OCI-LY3 (cell line): ENCODE data around the gene SEZ6L.

Experiments
- H2AFZ ChIP-seq: fragments of 200-600, 300-600 bp; shearing (Covaris generic); 2 replicates; pipeline ENCODE4 v1.6.0; 2014; ENCODE audit warnings: antibody characterized with exemption, low read depth, low read length
- H3K27ac ChIP-seq: fragments of 200-600, 300-600 bp; sonication (generic); 2 replicates; pipeline ENCODE4 v1.5.1; 2014; ENCODE audit warnings: mild to moderate bottlenecking, low read length, moderate library complexity, mixed read lengths
- H3K27me3 ChIP-seq: fragments of 200-600, 300-600 bp; sonication (generic); 2 replicates; pipeline ENCODE4 v1.6.1; 2014; ENCODE audit warnings: low read depth, low read length, mixed read lengths
- H3K36me3 ChIP-seq: fragments of 200-600, 300-600 bp; sonication (generic); replicated peaks from 2 replicates; pipeline ENCODE3; 2014; ENCODE audit warnings: low read depth, low read length, mixed read lengths
- H3K4me1 ChIP-seq: fragments of 300-600, 200-600 bp; sonication (generic); 2 replicates; pipeline ENCODE4 v1.6.1; 2014; ENCODE audit warnings: low read length, mixed read lengths
- H3K4me2 ChIP-seq: fragments of 200-600, 300-600 bp; sonication (generic); 2 replicates; pipeline ENCODE4 v1.6.1; 2014; ENCODE audit warnings: low read length, mixed read lengths
- H3K4me3 ChIP-seq: fragments of 300-600, 200-600 bp; sonication (generic); 2 replicates; pipeline ENCODE4 v1.5.1; 2014; ENCODE audit warnings: antibody characterized with exemption, mild to moderate bottlenecking, low read length, moderate library complexity
- H3K79me2 ChIP-seq: fragments of 300-600, 200-600 bp; shearing (Covaris generic); 2 replicates; pipeline ENCODE4 v1.6.1; 2014; ENCODE audit warnings: mild to moderate bottlenecking, low read length, mixed read lengths
- H3K9ac ChIP-seq: fragments of 300-600, 200-600 bp; shearing (Covaris generic); 2 replicates; pipeline ENCODE4 v1.6.0; 2014; ENCODE audit warnings: mild to moderate bottlenecking, low read length, moderate library complexity
- H3K9me3 ChIP-seq: fragments of 200-600, 300-600 bp; shearing (Covaris generic); 2 replicates; pipeline ENCODE4 v1.6.1; 2014; ENCODE audit warnings: low read length, mixed read lengths; ENCODE audit not compliant: insufficient read depth
- H4K20me1 ChIP-seq: fragments of 200-600, 300-600 bp; sonication (generic); 2 replicates; pipeline ENCODE4 v1.6.1; 2016; ENCODE audit warnings: low read length, mixed read lengths; ENCODE audit not compliant: insufficient read depth
- CTCF ChIP-seq: fragments of 200-600, 300-600 bp; sonication (generic); IDR thresholded peaks from 2 replicates; pipeline ENCODE4 v1.5.1; 2014; ENCODE audit warnings: antibody characterized with exemption, low read length, low read depth
- EZH2phosphoT487 ChIP-seq: fragments of 200-600 bp; shearing (Covaris generic); IDR thresholded peaks from 2 replicates; pipeline ENCODE4 v1.6.1; 2018; ENCODE audit warnings: antibody characterized with exemption, mixed run types, low read depth

Gene SEZ6L

GRCh38 chr22:26354707-26355106 is 185.4 kb downstream of the SEZ6L start:
- Histone ChIP-seq H3K4me2 (no peak overlapping the region), H3K36me3 (no peaks in the 10 kb centered on the region), H3K9ac (no peak overlapping the region), H3K27ac (no peak overlapping the region), H3K79me2 (no peaks in the 10 kb centered on the region), H3K4me3 (no peak overlapping the region), H3K4me1 (no peaks in the 10 kb centered on the region), H3K27me3 (peaks cover 37% of the 10 kb centered on the region), H4K20me1 (no peaks in the 10 kb centered on the region), H3K9me3 (no peaks in the 10 kb centered on the region), H2AFZ (no peak overlapping the region)
- TF ChIP-seq EZH2phosphoT487 (no peak), CTCF (no peak)

GRCh38 chr22:26357281-26357680 is 188.0 kb downstream of the SEZ6L start:
- Histone ChIP-seq H3K9ac (no peak overlapping the region), H3K4me3 (no peak overlapping the region), H3K27ac (no peak overlapping the region), H3K4me1 (peaks cover 9% of the 10 kb centered on the region), H3K79me2 (no peaks in the 10 kb centered on the region), H3K9me3 (no peaks in the 10 kb centered on the region), H4K20me1 (no peaks in the 10 kb centered on the region; the same call in 1 of the 2 replicates), H3K27me3 (peaks cover 43% of the 10 kb centered on the region), H3K4me2 (no peak overlapping the region), H3K36me3 (no peaks in the 10 kb centered on the region), H2AFZ (no peak overlapping the region)
- TF ChIP-seq EZH2phosphoT487 (no peak), CTCF (no peak)

GRCh38 chr22:26357813-26358212 is 188.6 kb downstream of the SEZ6L start:
- TF ChIP-seq CTCF = no peak
- no peak for TF ChIP-seq EZH2phosphoT487
- H4K20me1 ChIP-seq = no peaks in the 10 kb centered on the region; the same call in 1 of the 2 replicates
- H3K4me2 ChIP-seq = no peak overlapping the region
- no peak overlapping the region for H3K27ac ChIP-seq
- H3K9me3 ChIP-seq = no peaks in the 10 kb centered on the region
- no peak overlapping the region for H2AFZ ChIP-seq
- no peaks in the 10 kb centered on the region for H3K79me2 ChIP-seq
- no peaks in the 10 kb centered on the region for H3K36me3 ChIP-seq
- H3K4me3 ChIP-seq = no peak overlapping the region
- H3K9ac ChIP-seq = no peak overlapping the region
- peaks cover 43% of the 10 kb centered on the region for H3K27me3 ChIP-seq
- peaks cover 9% of the 10 kb centered on the region for H3K4me1 ChIP-seq

GRCh38 chr22:26359156-26359555 is 189.9 kb downstream of the SEZ6L start:
- no peaks in the 10 kb centered on the region; the same call in 1 of the 2 replicates for H4K20me1 ChIP-seq
- H3K4me3 ChIP-seq = no peak overlapping the region
- H3K36me3 ChIP-seq = no peaks in the 10 kb centered on the region
- no peak overlapping the region for H3K27ac ChIP-seq
- no peaks in the 10 kb centered on the region for H3K79me2 ChIP-seq
- H3K9ac ChIP-seq = no peak overlapping the region
- no peak for TF ChIP-seq CTCF
- TF ChIP-seq EZH2phosphoT487 = no peak
- H3K4me1 ChIP-seq = peaks cover 12% of the 10 kb centered on the region
- H3K9me3 ChIP-seq = no peaks in the 10 kb centered on the region
- H2AFZ ChIP-seq = no peak overlapping the region
- no peak overlapping the region for H3K4me2 ChIP-seq
- H3K27me3 ChIP-seq = peaks cover 41% of the 10 kb centered on the region
